GM19240 (cell line): ENCODE measurements around the gene C1QTNF6.
"Not testable (repeated sequence)": the region's sequence is repeated elsewhere in the genome, so short reads cannot be mapped to it uniquely, and the experiment has no call there.

Experiments
- DNase-seq: peaks from one replicate; pipeline ENCODE4 v3.0.0; 2011; ENCODE audit warnings: low spot score; ENCODE audit not compliant: insufficient read length

C1QTNF6 gene

DNA sequence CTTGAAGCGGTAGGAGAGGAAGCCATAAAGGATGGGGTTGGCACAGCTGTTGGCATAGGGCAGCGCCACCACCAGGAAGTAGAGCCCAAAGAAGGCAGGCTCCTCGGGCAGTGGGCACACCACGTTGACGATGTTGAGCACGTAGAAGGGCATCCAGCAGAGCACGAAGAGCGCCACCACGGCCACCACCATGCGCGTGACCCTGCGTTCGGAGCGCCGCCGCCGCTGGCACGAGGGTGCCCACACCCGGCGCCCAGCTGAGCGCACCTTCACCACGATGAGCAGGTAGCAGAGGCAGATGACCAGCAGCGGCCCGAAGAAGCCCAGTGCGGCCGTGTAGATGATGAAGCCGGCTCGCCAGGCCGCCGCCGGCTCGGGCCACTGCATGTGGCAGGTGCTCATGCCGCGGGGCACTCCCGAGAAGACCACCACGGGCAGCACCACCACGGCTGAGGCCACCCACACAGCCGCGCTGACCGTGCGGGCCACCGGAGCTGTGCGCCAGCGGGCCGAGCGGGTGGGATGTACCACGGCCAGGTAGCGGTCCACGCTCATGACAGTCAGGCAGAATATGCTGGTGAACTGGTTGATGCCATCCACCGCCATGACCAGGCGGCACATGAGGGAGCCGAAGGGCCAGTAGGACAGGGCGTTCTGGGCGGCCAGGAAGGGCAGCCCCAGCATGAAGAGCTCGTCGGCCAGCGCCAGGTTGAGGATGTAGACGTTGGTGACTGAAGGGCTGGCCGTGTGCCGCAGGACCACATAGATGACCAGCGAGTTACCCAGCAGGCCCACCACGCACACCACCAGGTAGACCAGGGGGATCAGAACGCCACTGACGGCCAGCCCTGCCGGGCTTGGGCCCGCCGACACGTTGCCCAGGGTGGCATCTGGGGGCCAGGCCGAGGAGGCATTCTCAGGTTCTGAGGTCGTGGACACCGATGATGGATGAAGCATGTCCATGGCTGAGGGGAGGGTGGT is 19.1 kb upstream of the C1QTNF6 start:
- DNase-seq, result no peak

DNA sequence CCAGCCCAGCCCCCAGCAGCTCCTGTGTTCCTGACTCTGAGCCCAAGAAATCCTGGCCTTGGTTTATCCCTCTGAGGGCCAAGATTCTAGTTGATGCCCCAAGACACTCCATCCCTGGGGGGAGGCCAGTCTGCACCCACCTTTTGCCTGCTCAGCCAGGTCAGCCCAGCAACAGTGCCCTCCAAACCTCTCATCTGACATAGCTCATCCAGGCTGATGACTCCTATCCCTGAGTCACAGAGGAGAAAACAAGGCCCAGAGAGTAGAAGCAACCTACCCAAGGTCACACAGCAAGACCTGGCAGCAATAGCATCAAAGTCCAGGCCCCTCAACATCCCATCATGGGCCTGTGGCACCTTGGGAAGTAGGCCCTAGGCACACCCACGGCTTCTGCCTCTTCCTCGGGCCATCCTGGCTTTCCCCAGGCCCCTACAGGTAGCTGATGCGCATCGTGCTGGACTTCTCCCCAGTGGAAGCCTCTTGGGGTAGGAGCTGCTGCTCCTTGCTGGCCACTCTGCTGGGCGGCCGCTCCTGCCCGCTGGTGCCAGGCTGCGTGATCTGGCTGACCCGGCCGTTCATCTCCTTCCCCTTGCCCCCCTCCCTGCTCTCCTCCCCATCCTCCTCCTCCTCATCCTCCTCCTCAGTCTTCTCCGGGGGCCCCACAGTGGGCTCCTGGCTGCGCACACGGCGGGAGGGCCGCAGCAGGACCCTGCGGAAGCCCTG is 18.2 kb upstream of the C1QTNF6 start:
- DNase-seq, result no peak

DNA sequence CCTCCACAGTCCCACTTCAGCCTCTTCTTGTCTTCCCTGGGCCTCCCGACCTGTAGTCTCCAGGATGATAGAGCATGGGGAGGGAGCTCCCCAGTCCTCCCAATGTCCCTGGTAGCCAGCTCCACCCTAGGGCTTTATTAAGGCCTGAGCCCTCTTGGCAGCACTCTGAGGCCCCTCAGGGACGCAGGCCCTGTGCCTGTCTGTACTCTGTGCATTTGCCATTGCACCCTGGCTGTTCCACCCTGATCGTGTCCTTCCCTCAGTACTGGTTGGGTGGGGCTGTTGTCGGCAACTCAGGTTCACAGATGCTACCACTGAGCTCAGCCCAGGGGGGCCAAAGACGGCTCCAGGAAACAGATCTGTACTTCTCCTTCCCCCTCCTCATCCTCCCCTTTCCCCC is 17.0 kb upstream of the C1QTNF6 start:
- no peak for DNase-seq

DNA sequence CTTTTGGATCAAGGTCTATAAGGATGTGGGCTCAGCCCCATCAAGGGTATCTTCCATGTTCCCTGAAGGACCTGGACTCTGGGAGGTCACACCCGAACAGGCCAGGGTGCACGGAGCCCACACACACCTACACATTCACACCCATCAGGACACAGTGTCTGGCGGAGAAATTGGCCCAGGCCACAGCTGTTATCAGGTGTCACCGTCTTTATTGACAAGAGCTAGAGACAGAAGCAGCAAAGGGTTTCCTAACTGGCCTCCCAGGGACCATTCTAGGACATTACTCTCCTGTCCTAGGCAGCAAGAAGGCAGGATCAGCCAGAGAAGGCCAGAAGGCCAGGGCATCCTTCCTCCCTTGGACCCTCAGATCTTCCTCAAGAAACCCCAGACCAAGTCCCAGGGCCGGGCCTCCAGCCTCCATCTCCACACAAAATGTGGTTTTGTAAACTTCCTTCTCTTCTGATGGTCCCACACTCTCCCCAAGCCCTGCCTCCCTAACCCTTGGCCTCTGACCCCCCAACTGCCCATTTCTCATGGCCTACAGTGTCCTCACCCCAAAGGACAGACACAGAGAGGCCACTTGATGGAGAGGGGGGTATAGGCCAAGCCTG is 16.1 kb upstream of the C1QTNF6 start:
- DNase-seq, result no peak

DNA sequence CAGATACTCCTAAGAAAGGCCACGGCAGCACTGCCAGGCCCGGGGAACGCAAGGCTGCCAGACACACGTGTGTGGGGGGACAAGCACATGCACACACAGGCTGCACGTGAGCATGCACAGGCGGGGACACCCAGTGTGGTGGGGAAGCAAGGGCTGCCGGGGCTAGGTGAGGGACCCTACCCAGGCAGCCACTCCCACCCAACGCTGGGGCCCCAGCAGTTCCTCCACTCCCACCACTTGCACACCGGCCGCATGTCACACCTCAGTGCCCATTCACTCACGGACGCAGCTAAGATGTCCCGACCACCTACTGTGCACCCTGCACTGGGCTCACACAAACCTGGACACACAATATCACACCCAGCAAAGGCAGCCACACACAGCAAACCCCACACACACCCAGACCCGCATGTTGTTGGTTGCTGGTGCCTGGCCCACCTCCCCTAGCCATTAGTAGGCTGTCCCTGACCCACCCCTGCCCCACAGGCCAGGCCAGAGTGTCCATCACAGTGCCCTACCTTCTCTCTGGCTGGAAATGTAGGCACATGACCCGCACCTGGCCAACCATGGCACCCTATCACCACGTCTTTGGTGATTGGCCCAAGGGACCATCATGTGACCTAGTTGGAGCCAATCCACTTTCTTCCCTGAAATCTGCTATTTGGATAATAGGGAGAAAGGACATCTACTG is 15.5 kb upstream of the C1QTNF6 start:
- no peak for DNase-seq

DNA sequence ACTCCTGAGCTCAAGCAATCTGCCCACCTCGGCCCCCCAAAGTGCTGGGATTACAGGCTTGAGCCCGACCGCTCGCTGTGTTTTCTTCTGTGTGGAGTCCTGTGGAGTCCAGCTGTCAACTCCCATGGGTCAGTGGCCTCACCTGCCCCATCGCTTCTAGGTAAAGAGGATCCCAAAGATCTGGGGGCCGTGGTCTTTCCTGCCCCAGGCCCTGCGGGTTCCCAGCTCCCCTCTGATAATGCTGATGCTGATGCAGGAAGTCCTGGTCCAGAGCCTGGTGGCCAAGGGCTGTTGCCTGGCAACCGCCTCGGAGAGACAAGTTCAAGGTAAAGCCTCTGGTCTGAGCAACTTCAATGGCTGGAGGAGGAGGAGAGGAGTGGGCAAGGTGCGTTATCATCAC is 14.7 kb upstream of the C1QTNF6 start:
- no peak for DNase-seq

DNA sequence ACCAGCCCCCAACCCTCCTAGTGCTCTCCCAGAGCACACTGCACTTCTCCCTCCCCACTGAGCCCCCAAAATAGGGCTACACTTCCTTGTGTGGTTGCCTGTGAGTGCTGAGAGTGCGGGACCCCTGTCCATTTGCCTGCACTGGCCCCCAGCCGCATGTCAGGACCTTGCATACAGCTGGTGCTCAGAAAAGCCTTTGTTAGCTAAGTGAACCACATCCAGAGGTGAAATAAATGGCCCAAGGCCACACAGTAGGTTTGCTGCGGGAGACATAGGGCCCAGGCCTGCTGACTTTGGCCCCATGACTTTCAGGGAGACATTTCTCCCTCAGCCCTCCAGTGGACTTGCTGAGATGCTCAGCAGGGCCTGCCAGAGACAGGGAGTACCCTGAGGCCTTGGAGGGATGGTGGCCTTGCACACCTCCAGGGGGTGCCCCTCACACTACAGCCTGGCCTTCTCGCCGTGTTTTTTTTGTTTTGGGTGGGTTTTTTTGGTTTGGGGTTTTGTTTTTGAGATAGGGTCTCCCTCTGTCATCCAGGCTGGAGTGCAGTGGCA is 14.0 kb upstream of the C1QTNF6 start:
- DNase-seq, result no peak

DNA sequence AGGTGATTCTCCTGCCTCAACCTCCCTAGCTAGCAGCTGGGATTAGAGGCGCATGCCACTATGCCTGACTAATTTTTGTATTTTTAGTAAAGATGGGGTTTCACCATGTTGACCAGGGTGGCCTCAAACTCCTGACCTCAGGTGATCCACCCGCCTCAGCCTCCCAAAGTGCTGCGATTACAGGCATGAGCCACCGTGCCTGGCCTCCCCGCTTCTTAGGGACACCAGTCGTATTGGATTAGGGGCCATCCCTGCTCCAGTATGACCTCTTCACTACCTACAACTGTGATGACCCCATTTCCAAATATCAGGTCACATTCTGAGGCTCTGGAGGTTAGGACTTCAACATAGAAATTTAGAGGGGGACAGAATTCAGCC is 13.4 kb upstream of the C1QTNF6 start:
- DNase-seq, result not testable (repeated sequence)

DNA sequence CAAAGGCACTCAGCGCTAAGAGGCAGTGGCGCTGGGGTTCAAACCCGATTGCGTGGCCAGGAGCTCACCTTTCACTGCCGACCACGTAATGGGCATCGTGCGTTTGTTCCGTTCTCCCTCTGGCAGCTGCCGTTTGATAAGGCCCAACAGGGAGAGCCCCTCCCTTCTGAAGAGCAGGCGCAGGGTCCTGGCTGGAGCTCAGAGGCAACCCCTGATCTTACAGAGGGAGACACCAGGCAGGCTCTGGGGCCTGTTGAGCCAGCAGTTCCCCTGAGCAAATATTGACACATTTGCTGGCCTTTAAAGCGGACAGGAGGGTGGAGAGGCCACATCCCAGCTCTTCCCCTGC is 11.7 kb upstream of the C1QTNF6 start:
- no peak for DNase-seq

DNA sequence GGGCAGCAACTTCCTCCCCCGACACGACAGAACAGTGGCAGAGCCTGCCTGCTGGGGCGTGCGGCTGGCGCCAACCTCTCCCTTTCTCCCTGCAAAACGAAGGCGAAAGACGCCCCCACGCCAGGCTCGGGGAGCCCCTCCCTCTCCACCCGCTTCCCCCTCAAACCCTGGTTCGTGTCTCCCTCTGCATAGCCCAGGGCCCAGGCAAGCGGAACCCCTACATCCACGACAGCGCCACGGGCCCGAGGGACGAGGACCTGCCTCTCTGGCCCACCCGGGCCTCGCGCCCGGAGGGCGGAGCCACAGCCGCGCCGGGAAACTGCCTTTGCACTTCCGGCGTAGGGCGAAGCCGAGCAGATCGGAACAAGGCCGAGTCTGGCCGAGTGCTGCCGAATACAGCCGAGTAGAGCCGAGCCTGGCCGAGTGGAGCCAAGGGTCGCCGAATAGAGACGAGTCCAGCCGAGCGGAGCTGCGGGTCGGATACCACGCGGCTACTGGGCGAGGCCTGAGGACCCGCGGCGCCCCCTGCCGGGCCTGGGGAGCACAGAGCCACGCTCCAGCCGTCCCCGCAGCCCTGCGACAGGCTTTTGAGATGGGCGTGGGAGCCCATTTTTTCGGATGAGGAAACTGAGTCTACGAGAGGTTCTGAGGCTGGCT is 11.2 kb upstream of the C1QTNF6 start:
- DNase-seq, result peak; percentile 95

DNA sequence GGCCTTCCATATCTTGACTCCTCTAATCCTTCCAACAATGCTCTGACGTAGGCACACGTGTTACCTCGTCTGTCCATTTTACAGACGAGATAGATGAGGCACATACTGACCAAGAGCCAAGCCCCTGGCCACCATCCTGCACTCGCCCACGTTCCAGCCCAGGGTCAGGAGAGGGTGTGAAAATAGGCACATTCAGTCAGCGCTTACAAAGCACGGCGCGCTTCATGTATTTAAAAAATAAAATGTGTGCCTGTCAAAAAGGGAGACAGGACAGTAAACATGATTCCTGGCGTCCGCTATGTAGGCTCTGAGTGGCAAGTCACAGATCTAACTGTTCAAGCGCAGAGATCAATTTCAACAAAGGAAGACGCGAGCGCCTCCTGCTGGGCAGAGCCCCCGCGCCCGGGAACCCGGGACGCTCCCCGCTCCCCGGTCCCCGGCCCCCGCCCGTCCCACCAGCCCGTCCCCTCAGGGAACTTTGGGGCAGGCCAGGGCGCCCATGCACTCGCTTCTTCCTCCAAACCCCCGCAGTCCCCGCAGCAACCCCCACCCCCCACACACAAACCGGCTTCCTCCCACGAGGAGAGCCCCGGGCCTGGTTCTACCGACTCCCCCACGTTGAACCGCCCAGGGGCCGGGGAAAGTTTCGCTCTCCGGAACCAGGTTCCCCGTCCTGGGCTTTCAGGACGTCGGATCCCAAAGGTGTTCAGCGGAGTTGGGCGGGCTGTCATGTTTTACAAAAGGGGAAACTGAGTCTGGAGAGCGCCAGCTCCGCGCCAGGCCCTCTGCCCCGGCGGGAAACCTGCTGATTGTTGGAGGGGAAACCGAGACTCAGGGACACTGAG is 10.4 kb upstream of the C1QTNF6 start:
- peak; percentile 66 for DNase-seq

DNA sequence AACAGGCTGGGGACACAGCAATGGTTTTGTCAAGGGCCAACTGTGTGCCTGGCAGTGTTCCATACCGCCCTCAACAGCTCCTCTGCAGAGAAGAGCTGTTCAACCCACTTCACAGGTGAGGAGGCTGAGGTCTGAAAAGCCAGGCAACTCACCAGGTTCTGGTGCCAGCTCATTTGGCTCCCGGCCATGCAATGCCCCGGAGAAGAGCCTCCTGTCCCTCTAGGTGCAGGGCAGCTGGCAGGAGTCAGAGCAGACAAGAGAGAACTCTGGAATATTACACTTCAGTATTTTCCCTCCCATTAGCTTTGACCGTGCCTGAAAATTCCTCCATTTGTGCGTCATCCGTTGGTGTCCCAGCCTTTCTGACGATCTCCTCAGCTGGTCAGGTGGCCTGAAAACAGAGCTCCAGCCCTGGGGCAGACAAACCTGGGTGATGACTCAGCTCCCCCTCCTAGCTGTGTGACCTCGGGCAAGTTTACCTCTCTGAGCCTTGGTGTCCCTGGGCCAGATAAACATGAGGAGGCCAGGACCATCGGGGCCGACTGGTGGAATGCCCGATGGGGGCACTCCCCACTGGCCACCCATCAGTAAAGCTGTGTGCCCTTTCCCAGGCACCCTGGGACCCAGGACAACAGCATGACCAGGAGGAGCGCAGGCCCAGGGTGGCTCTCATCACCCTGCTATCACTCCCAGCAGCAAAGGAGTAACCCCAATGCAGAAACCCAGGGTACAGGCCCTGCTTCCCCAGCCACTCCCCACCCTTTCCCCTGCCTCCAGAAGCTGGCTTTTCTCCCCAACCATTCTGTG is 9.6 kb upstream of the C1QTNF6 start:
- no peak for DNase-seq

DNA sequence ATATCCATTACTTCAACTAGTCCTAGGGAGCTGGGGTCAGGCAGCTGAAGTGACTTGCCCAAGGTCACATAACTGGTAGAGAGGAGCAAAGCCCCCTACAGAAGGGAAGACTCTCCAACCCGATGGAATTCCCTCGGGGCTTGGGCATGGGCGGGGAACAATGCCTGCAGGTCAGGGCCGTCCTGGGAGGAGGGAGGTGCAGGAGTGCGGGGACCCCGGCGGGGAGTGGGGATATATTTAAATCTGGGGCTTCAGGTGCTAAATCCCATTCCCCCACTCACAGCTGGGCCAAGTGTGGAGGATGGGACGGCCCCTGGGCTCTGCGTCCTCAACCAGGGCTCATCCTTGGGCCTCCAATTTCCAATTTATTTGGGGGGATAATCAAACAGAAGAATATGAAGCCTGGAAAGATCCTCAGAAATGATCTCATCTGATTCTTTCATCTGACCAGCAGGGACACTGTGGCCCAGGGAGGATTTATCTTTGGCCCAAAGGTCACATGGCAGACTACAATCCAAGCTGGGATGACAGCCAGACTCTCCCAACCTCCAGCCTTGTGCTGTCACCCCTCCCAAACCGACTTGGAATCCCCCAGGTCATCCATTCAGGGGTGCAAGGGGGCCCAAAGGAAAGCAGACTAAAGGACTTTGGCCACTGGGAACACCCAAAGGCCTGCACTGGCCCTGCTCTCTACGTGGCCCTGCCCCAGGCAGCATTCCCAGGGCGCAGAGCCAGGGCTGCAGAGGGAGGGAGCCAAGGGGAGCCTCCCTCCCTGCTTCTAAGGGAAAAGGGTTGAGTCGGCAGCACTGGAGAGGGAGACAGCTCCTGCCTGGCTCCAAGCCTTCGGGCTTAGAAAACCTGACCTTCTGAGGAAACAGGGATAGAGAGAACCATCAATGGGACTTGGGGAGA is 8.7 kb upstream of the C1QTNF6 start:
- no peak for DNase-seq

DNA sequence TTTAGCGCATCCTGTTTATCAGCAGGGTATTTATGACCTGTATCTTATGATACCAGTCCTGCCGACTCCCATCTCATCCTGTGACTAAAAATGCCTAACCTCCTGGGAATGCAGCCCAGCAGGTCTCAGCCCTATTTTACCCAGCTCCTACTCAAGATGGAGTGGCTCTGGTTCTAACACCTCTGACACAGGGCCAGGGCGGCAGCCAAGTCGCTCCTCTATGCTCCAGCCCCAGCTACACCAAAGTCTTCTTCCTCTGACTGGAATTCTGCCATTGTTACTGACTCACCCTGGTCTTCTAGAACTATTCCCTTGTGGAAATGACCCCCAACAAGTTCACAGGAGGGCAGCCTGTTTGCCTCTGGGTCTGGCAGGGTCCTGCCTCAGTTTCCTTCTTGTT is 7.9 kb upstream of the C1QTNF6 start:
- DNase-seq, result no peak

DNA sequence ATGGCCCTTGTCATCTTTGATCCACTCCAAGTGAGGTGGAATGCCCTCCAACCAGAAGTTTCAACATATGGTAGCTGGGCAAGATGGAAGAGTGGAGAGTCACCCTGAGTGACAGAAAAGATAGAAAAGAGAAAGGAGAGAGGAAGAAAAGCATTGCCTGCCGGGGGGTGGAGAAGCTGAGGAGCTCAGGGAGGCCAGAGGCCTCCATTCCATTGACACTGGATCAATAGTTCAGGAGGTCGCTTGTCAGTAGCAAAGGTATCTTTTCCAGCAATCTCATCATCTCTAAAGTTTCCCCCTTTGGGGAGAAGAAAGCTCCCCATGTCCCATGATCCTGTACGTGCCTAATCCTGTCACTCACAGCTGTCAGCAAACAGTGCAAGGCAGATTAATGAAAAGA is 6.7 kb upstream of the C1QTNF6 start:
- DNase-seq, result no peak

DNA sequence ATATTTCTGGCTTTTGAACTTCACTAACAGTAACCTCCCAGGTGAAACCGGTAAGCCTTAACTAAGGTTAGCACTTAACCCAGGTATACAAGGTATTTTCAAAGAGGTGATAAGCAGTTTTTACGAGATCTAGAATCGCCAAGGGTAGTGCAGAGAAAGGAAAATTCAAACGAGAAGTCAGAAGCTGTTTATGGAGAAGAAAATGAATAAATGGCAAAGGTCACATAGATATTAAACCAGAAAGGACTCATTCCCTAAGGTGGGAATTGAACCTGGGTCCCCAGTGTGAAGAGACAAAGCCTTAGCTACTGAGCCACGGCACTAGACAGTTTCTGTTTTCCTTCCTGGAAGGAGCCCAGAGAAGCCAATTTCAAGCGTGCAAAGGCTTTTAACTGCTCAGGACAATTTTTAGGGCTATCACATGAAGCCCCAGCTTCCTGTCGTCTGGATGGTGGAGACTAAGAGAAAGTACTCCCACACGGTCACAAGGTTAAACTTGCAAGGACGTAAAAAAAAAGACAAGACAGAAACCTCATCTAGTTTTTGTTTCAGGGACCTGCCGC is 5.7 kb upstream of the C1QTNF6 start:
- DNase-seq, result no peak

DNA sequence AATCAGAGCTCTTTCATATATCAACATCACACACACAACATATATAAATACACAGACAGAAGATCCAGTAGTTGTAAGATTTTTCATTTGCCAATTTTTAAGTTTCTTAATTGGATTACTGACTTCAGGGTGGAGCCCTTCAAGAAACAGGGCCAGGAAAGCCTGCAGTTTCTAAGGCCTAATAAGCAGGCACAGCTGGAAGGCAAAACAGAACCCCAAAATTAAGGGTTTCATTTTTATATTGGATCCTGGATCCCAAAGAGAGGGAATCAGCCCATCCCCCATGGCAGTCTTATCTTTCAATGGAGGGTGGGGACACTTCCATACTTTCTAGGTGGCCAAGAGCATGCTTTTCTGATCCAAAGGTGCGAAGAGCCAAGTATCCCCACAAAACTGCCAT is 4.7 kb upstream of the C1QTNF6 start:
- no peak for DNase-seq

DNA sequence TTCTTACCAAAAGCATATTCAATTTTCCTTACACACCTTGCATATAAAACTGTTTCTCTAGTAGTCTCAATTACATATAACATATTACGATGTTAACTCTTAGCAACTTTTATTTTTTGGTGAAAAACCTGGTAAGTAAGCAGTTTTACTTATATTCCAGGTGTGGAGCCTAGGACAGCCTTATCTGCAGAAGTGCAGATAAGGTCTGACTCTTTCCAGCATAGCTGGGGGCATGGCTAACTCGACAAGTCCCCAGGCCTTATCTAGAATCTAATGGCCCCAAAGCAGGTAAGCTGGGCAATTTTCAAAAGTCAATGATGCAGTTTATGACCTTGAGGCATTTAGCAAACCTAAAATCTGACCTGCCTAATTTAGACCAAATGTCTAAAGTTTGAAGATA is 4.2 kb upstream of the C1QTNF6 start:
- DNase-seq, result no peak
